Astrocyte of the cerebellum (primary cell): ENCODE data around the gene NHERF2.

Experiments used
- DNase-seq: peaks from one replicate; pipeline ENCODE4 v3.0.0-alpha.2; 2011; ENCODE audit warnings: low read depth
- H3K4me3 ChIP-seq: 2 replicates; pipeline ENCODE4 v1.5.1; 2011; ENCODE audit warnings: mild to moderate bottlenecking, low read depth, low read length, moderate library complexity
- CTCF ChIP-seq: IDR thresholded peaks from 2 replicates; pipeline ENCODE4 v1.5.1; 2012; ENCODE audit warnings: low read length, low read depth, moderate library complexity, mild to moderate bottlenecking; ENCODE audit errors: missing control alignments
- in situ Hi-C: cut with HindIII; loops from 2 replicates; pipeline ENCODE4 v1.10.0; 2017; ENCODE audit warnings: low sequenced_read_pairs

NHERF2 gene

GRCh38 chr16:2084895-2085625 lies 58.4 kb downstream of the NHERF2 start:
- H3K4me3 ChIP-seq: no peak overlapping the region
- in situ Hi-C loops: no loop called here
- no peak for TF ChIP-seq CTCF
- DNase-seq: no peak

GRCh38 chr16:2085669-2086068 lies 59.0 kb downstream of the NHERF2 start:
- in situ Hi-C loops: no loop called here
- no peak for TF ChIP-seq CTCF

GRCh38 chr16:2086106-2086742 lies 59.5 kb downstream of the NHERF2 start:
- in situ Hi-C loops: no loop called here
- no peak overlapping the region for H3K4me3 ChIP-seq
- DNase-seq: no peak
- no peak for TF ChIP-seq CTCF

More at GRCh38 chr16:2085669-2086068, 59.0 kb downstream of the NHERF2 start:
- no peak for DNase-seq
- no peak overlapping the region for H3K4me3 ChIP-seq

GRCh38 chr16:2086812-2087747 lies 60.4 kb downstream of the NHERF2 start:
- no peak for DNase-seq
- no peak for TF ChIP-seq CTCF
- in situ Hi-C loops: no loop called here
- no peak overlapping the region for H3K4me3 ChIP-seq

- no peak overlapping the region for H3K4me3 ChIP-seq
- in situ Hi-C loops: no loop called here
- no peak for DNase-seq
- no peak for TF ChIP-seq CTCF
These were observed 61.3 kb downstream of the NHERF2 start for GRCh38 chr16:2087748-2088631.
